Esophagus muscularis mucosa (tissue), 4 donors: ENCODE data around the gene CTDP1.

Experiments
- EP300 ChIP-seq: sonication (generic); formaldehyde crosslinking; IDR thresholded peaks from one replicate; pipeline ENCODE4 v1.6.1; 2017; ENCODE audit warnings: antibody characterized with exemption
- POLR2A ChIP-seq: fragments of 450-650 bp; IDR thresholded peaks from one replicate; pipeline ENCODE4 v1.6.1; 2017; ENCODE audit warnings: antibody characterized with exemption, moderate library complexity, mild to moderate bottlenecking, low read depth
- POLR2AphosphoS5 ChIP-seq, 2 donors: sonication (generic); formaldehyde crosslinking; IDR thresholded peaks; one replicate each; pipeline ENCODE4 v1.6.1; 2017; ENCODE audit warnings: antibody characterized with exemption in 2 of 2
- TF ChIP-seq, protein P1 (sequence below), 3 experiments: fragments of 200-600 bp in 2 of 3; fragments of 450-650 bp in 1 of 3; sonication (generic) in 2 of 3; IDR thresholded peaks; one replicate each; pipeline ENCODE4 v1.5.1; 2017 to 2019; ENCODE audit warnings: antibody characterized with exemption in 3 of 3, mild to moderate bottlenecking in 2 of 3, moderate library complexity in 1 of 3

DNA sequence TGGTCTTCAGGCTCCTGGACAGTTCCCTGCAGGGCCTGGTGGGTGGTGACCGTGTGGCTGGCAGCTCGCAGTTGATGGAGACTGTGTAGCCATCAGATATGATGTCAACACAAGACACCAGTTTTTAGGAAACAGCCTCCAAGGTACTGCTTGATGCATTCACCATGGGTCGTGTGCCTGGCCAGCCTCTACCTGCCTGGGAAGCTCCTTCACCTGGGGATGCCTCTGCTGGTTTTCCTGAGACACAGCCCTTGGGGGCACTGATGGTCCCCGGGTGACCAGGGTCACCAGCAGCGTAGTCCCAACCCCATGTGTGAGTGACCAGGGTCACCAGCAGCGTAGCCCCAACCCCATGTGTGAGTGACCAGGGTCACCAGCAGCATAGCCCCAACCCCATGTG, 84.5 kb downstream of the CTDP1 start:
- TF ChIP-seq EP300 (no peak), POLR2AphosphoS5 (IDR thresholded peaks at IDR 0.05) (no peak), POLR2A (no peak)
- TF ChIP-seq, protein P1, sequence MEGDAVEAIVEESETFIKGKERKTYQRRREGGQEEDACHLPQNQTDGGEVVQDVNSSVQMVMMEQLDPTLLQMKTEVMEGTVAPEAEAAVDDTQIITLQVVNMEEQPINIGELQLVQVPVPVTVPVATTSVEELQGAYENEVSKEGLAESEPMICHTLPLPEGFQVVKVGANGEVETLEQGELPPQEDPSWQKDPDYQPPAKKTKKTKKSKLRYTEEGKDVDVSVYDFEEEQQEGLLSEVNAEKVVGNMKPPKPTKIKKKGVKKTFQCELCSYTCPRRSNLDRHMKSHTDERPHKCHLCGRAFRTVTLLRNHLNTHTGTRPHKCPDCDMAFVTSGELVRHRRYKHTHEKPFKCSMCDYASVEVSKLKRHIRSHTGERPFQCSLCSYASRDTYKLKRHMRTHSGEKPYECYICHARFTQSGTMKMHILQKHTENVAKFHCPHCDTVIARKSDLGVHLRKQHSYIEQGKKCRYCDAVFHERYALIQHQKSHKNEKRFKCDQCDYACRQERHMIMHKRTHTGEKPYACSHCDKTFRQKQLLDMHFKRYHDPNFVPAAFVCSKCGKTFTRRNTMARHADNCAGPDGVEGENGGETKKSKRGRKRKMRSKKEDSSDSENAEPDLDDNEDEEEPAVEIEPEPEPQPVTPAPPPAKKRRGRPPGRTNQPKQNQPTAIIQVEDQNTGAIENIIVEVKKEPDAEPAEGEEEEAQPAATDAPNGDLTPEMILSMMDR (IDR thresholded peaks at IDR 0.05), result no peak
